ENCODE results near the gene STAG3. TPM values are rescaled to one million over a fixed set of nuclear protein-coding genes. Genes with fewer than 3 reads are reported as not detected.

Gene STAG3
- polyA plus RNA-seq, 1 experiment, result 0.61 TPM

DNA sequence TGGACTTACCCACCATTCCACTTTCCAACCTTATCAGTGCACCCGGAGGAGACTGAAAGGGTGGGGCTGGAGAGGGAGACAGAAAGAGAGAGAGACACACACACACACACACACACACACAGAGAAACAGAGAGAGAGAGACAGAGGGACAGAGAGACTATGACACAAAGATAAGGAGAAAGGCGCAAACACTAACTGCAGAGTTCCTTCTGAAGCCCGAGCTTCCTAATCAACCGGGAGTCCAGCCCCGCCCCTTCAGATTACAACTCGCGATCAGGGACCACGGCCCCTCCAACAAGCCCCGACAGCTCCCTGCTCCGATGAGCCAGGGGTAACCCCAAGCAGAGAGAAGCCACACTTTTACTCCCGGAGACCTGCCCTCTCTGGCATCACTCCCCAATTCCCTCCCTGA lies 9.8 kb upstream of the STAG3 start:
- Histone ChIP-seq H3K27me3 (ENCODE audit: control insufficient read depth, insufficient read depth, low read length) (no peaks in the 10 kb centered on the region), H3K36me3 (ENCODE audit: control insufficient read depth, insufficient read depth, low read length) (no peaks in the 10 kb centered on the region), H3K4me3 (ENCODE audit: low read depth, low read length) (peak overlapping the region; percentile 42)
- ChIA-PET POLR2A (interaction anchor here (0.9 kb wide), 1 partner anchor 9 kb away, joined by 7 read pairs; the partner anchor contains the start of genes GPC2 and STAG3), CTCF (interaction anchor here (0.6 to 5.0 kb wide), 3 partner anchors 9 to 151 kb away, joined by 3 to 22 read pairs (median 5); partner anchors contain the start of genes GPC2 and STAG3)
- DNase-seq (ENCODE audit: low read depth), result no peak
- TF ChIP-seq CTCF (IDR thresholded peaks at IDR 0.05; ENCODE audit: insufficient read depth, low read depth, low read length), result no peak

GRCh38 chr7:100169147-100169850 lies 8.4 kb upstream of the STAG3 start:
- TF ChIP-seq CTCF (IDR thresholded peaks at IDR 0.05; ENCODE audit: insufficient read depth, low read depth, low read length), result no peak
- ChIA-PET CTCF (interaction anchor here (5.0 kb wide), 1 partner anchor 38 kb away, joined by 22 read pairs; no protein-coding TSS in a partner anchor), POLR2A (no interaction called here)
- DNase-seq (ENCODE audit: low read depth), result no peak
- no peak overlapping the region for H3K4me3 ChIP-seq (ENCODE audit: low read depth, low read length)
- no peaks in the 10 kb centered on the region for H3K36me3 ChIP-seq (ENCODE audit: control insufficient read depth, insufficient read depth, low read length)
- no peaks in the 10 kb centered on the region for H3K27me3 ChIP-seq (ENCODE audit: control insufficient read depth, insufficient read depth, low read length)

- DNase-seq (ENCODE audit: low read depth), result no peak
- ChIA-PET CTCF (no interaction called here), POLR2A (no interaction called here)
- Histone ChIP-seq H3K27me3 (ENCODE audit: control insufficient read depth, insufficient read depth, low read length) (no peaks in the 10 kb centered on the region), H3K4me3 (ENCODE audit: low read depth, low read length) (no peak overlapping the region), H3K36me3 (ENCODE audit: control insufficient read depth, insufficient read depth, low read length) (no peaks in the 10 kb centered on the region)
- no peak for TF ChIP-seq CTCF (IDR thresholded peaks at IDR 0.05; ENCODE audit: insufficient read depth, low read depth, low read length)
Measured at GRCh38 chr7:100170101-100170897, 7.4 kb upstream of the STAG3 start.

GRCh38 chr7:100171087-100171681 lies 6.5 kb upstream of the STAG3 start:
- peak overlapping the region; percentile 12 for H3K4me3 ChIP-seq (ENCODE audit: low read depth, low read length)
- no peak for DNase-seq (ENCODE audit: low read depth)
- no peaks in the 10 kb centered on the region for H3K27me3 ChIP-seq (ENCODE audit: control insufficient read depth, insufficient read depth, low read length)
- no peak for TF ChIP-seq CTCF (IDR thresholded peaks at IDR 0.05; ENCODE audit: insufficient read depth, low read depth, low read length)
- ChIA-PET POLR2A (no interaction called here), CTCF (no interaction called here)
- no peaks in the 10 kb centered on the region for H3K36me3 ChIP-seq (ENCODE audit: control insufficient read depth, insufficient read depth, low read length)

DNA sequence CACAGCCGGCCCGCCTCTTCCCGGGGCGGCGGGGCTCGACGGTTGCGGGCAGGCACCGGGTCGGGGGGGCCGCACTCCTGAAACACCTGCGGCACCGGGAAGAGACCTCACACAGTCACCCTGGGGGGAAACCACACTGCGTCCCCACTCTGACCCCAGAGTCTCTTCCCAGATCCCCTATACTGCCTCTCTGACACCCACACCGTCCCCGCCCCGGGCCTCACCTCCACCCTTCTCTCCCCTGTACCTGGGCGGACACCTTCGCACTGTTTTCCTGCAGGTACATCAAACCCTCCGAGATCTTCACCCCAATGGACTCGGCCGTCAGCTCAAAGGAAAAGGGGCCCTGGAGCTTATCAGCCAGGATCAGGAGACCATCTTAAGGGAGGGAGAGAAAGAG lies 5.9 kb upstream of the STAG3 start:
- Histone ChIP-seq H3K36me3 (ENCODE audit: control insufficient read depth, insufficient read depth, low read length) (no peaks in the 10 kb centered on the region), H3K27me3 (ENCODE audit: control insufficient read depth, insufficient read depth, low read length) (no peaks in the 10 kb centered on the region), H3K4me3 (ENCODE audit: low read depth, low read length) (no peak overlapping the region)
- TF ChIP-seq CTCF (IDR thresholded peaks at IDR 0.05; ENCODE audit: insufficient read depth, low read depth, low read length), result no peak
- DNase-seq (ENCODE audit: low read depth), result no peak
- ChIA-PET CTCF (no interaction called here), POLR2A (no interaction called here)
